ENCODE data around the gene TMEM192. TPM values are rescaled to one million over a fixed set of nuclear protein-coding genes. Genes with fewer than 3 reads are reported as not detected.

TMEM192 gene
- total and polyA plus RNA-seq, 2 of the 13 experiments (the other 11 are each of a cell fraction or from before 2014, with no cell fraction given), result 19.8 to 19.9 TPM

DNA sequence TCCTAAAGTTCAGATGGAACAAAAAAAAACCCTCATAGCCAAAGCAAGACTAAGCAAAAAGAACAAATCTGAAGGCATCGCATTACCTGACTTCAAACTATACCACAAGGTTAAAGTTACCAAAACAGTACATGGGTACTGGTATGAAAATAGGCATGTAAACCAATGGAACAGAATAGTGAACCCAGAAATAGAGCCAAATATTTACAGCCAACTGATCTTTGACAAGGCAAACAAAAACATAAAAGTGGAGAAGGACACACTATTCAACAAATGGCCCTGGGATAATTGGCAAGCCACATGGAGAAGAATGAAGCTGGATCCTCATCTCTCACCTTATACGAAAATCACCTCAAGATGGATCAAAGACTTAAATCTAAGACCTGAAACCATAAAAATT is 44.2 kb upstream of the TMEM192 start:
- peak overlapping the region; percentile 32; the same call in 1 of the 2 replicates for H3K4me2 ChIP-seq (ENCODE audit: low read depth, low read length)
- ATAC-seq (peak; percentile 36; the same call in 1 of the 3 replicates), FAIRE-seq (no peak), DNase-seq (ENCODE audit: low spot score) (no peak)
- no peak overlapping the region for H3K4me3 ChIP-seq (replicated peaks in 1 of 3; ENCODE audit: insufficient read depth in 1 of 3, low read depth in 2 of 3, low read length in 3 of 3)
- H3K9me3 ChIP-seq (ENCODE audit: low read length), result no peaks in the 10 kb centered on the region
- H3K79me2 ChIP-seq (ENCODE audit: insufficient read depth, low read length), result no peaks in the 10 kb centered on the region
- H4K20me1 ChIP-seq (ENCODE audit: insufficient read depth, low read length), result no peaks in the 10 kb centered on the region
- no peak overlapping the region for H3K9ac ChIP-seq (ENCODE audit: insufficient read depth, low read depth, low read length)
- no peak overlapping the region for H2AFZ ChIP-seq (ENCODE audit: low read length)
- POLR2A ChIA-PET, result no interaction called here
- peaks cover 36% of the 10 kb centered on the region for H3K4me1 ChIP-seq (ENCODE audit: insufficient read depth, low read length)
- H3K36me3 ChIP-seq (replicated peaks in 1 of 2; ENCODE audit: control insufficient read depth in 1 of 2, insufficient read depth in 2 of 2, low read length in 2 of 2), result no peaks in the 10 kb centered on the region
- BruUV-seq (replicated peaks), result no TSS peak
- H3K27me3 ChIP-seq (ENCODE audit: control insufficient read depth in 1 of 2, insufficient read depth in 2 of 2, low read length in 2 of 2), result no peaks in the 10 kb centered on the region
- WGBS (ENCODE audit: low lambda C conversion rate), result 22% methylated on average over 2 of the region's 2 CpGs
- intact Hi-C loops (cut with micrococcal nuclease; ENCODE audit: unreplicated experiment), result no loop called here
- in situ Hi-C loops (cut with HindIII; ENCODE audit: extremely low pct_ligation_motif_present, low pct_unique_long_range_greater_than_20kb), result no loop called here
- CTCF ChIA-PET (ENCODE audit: low intra/inter-chr PET ratio, low total read pairs), result no interaction called here
- H3K27ac ChIP-seq (ENCODE audit: extremely low read length, insufficient read depth, low read length), result no peak overlapping the region
- TF ChIP-seq AHDC1 (CRISPR knock-in tag; IDR thresholded peaks at IDR 0.05; ENCODE audit: borderline replicate concordance) (peak; percentile 66; the same call in 1 of the 2 replicates), TOE1 (CRISPR knock-in tag; IDR thresholded peaks at IDR 0.05) (0 out of 2 replicates have a peak, but pooled peaks have one; percentile 38), PAX8 (CRISPR knock-in tag; IDR thresholded peaks at IDR 0.05; ENCODE audit: borderline replicate concordance) (no peak), RARA (CRISPR knock-in tag; IDR thresholded peaks at IDR 0.05) (peak; percentile 7; the same call in 1 of the 2 replicates), MEF2D (CRISPR knock-in tag; IDR thresholded peaks at IDR 0.05) (0 out of 2 replicates have a peak, but pooled peaks have one; percentile 58), GFI1 (CRISPR knock-in tag; IDR thresholded peaks at IDR 0.05; ENCODE audit: borderline replicate concordance) (no peak), HNRNPH1 (optimal IDR thresholded peaks at IDR 0.05; ENCODE audit: low read depth, low read length) (no peak), NR2F6 (IDR thresholded peaks at IDR 0.05) (no peak), NR2F6 (CRISPR knock-in tag; IDR thresholded peaks at IDR 0.05) (no peak), SOX5 (CRISPR knock-in tag; IDR thresholded peaks at IDR 0.05; ENCODE audit: borderline replicate concordance) (0 out of 2 replicates have a peak, but pooled peaks have one; percentile 17), BRD4 (CRISPR knock-in tag; IDR thresholded peaks at IDR 0.05) (no peak)
- TF ChIP-seq, protein P1, sequence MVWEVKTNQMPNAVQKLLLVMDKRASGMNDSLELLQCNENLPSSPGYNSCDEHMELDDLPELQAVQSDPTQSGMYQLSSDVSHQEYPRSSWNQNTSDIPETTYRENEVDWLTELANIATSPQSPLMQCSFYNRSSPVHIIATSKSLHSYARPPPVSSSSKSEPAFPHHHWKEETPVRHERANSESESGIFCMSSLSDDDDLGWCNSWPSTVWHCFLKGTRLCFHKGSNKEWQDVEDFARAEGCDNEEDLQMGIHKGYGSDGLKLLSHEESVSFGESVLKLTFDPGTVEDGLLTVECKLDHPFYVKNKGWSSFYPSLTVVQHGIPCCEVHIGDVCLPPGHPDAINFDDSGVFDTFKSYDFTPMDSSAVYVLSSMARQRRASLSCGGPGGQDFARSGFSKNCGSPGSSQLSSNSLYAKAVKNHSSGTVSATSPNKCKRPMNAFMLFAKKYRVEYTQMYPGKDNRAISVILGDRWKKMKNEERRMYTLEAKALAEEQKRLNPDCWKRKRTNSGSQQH (CRISPR knock-in tag; IDR thresholded peaks at IDR 0.05; ENCODE audit: low read depth), result no peak
- TF ChIP-seq, protein P2, sequence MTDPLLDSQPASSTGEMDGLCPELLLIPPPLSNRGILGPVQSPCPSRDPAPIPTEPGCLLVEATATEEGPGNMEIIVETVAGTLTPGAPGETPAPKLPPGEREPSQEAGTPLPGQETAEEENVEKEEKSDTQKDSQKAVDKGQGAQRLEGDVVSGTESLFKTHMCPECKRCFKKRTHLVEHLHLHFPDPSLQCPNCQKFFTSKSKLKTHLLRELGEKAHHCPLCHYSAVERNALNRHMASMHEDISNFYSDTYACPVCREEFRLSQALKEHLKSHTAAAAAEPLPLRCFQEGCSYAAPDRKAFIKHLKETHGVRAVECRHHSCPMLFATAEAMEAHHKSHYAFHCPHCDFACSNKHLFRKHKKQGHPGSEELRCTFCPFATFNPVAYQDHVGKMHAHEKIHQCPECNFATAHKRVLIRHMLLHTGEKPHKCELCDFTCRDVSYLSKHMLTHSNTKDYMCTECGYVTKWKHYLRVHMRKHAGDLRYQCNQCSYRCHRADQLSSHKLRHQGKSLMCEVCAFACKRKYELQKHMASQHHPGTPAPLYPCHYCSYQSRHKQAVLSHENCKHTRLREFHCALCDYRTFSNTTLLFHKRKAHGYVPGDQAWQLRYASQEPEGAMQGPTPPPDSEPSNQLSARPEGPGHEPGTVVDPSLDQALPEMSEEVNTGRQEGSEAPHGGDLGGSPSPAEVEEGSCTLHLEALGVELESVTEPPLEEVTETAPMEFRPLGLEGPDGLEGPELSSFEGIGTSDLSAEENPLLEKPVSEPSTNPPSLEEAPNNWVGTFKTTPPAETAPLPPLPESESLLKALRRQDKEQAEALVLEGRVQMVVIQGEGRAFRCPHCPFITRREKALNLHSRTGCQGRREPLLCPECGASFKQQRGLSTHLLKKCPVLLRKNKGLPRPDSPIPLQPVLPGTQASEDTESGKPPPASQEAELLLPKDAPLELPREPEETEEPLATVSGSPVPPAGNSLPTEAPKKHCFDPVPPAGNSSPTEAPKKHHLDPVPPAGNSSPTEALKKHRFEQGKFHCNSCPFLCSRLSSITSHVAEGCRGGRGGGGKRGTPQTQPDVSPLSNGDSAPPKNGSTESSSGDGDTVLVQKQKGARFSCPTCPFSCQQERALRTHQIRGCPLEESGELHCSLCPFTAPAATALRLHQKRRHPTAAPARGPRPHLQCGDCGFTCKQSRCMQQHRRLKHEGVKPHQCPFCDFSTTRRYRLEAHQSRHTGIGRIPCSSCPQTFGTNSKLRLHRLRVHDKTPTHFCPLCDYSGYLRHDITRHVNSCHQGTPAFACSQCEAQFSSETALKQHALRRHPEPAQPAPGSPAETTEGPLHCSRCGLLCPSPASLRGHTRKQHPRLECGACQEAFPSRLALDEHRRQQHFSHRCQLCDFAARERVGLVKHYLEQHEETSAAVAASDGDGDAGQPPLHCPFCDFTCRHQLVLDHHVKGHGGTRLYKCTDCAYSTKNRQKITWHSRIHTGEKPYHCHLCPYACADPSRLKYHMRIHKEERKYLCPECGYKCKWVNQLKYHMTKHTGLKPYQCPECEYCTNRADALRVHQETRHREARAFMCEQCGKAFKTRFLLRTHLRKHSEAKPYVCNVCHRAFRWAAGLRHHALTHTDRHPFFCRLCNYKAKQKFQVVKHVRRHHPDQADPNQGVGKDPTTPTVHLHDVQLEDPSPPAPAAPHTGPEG (CRISPR knock-in tag; IDR thresholded peaks at IDR 0.05), result no peak

Measured in HepG2 (cell line).